Epithelial cell of esophagus (primary cell): ENCODE data around the gene ALLC.

ENCODE experiments used
- DNase-seq: peaks from one replicate; pipeline ENCODE4 v3.0.0; 2010; ENCODE audit warnings: low read depth
- H3K4me3 ChIP-seq: 2 replicates; pipeline ENCODE4 v1.5.1; 2011; ENCODE audit warnings: mild to moderate bottlenecking, low read length, control low read depth
- CTCF ChIP-seq: IDR thresholded peaks from 2 replicates; pipeline ENCODE4 v1.5.1; 2011; ENCODE audit warnings: low read depth, mild to moderate bottlenecking, low read length, control low read depth, inconsistent platforms; ENCODE audit not compliant: insufficient read depth; ENCODE audit errors: missing control alignments

ALLC gene

DNA sequence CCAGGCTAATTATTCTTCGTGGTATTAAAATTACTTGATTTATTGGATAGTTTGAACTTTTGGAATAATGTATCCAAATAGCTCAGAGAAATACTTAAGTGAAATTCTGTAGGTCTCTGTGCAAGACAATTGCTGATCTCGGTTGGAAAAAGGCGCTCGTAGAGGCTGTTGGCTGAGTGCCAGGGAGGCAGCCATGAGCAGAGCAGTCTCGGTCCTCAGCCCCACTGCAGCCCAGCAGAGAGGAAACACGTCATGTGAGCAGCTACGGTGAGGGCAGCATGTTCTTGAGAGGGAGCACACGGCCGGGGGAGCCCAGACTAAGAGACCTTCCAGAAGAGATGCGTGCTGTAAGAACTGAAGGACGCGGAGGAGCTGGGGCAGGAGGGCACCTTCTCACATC lies 87.9 kb downstream of the ALLC start:
- no peak for DNase-seq
- TF ChIP-seq CTCF, result no peak
- H3K4me3 ChIP-seq, result no peak overlapping the region

DNA sequence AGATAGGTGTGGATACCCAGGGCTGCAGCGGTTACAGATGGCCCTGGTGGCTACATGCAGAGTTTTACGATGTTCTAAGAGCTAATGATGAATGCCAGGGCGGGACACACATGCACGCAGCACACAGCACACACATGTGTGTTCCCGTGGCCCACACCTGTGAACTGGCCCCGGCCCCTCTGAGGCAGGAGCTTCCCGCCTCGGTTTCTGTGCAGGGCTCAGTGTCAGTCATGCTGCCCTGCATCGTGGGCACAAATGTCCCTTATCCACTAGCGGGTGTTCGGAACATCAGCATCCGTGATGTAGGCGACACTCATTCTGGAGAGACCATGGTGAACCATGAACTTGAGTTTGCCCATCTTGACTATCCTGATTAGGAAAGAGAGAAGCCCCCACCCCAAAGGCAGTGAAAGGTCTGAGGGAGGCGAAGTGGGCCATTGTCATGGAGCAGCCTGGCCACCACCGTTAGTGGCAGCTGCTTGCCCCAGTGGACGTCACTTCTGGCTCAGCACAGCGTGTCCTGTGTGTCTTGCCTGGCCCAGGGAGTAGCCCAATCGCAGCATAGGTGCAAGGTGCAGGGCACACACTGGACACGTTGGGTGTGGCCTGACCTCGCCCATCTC lies 89.1 kb downstream of the ALLC start:
- no peak overlapping the region for H3K4me3 ChIP-seq
- no peak for DNase-seq
- no peak for TF ChIP-seq CTCF

GRCh38 chr2:3747826-3748225 lies 89.8 kb downstream of the ALLC start:
- no peak for DNase-seq
- no peak for TF ChIP-seq CTCF
- H3K4me3 ChIP-seq, result no peak overlapping the region

DNA sequence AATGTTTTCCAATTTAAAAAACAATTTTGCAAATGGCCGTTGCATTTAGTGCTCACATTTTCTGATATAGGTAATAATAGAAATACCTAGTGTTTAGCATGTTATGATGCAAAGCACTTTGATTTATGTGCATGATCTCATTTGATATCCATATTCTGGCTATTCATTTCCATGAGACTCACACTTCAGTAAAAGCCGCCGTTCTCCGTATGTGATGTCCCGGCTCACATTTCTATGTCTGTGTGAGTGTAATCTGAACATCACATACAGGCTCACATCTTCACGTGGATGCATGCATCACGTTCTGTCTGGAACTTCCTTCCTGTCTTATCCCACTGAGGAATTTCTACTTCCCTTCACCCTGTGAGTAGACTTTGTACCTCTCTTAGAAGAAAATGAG lies 91.2 kb downstream of the ALLC start:
- H3K4me3 ChIP-seq, result no peak overlapping the region
- TF ChIP-seq CTCF, result no peak
- no peak for DNase-seq

DNA sequence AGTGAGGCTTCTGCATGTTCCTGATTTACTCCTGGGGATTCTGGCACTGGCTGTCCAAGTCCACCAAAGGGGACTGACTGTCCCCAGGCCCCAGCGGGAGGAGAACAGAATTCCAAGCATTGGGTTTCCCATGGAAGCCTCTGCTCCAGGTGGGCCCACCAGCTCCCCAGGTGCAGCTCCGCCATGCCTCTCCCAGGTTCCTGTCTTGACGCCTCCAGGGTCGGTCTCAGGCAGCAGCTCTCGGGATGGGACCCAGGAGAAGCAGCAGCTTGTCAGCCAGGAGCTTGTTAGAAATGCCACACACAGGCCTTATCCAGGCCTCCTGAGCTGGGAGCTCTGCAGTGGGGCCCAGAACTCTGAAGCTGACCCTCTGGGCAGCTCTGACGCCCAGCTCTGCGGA lies 93.3 kb downstream of the ALLC start:
- H3K4me3 ChIP-seq, result no peak overlapping the region
- no peak for TF ChIP-seq CTCF
- DNase-seq, result no peak

DNA sequence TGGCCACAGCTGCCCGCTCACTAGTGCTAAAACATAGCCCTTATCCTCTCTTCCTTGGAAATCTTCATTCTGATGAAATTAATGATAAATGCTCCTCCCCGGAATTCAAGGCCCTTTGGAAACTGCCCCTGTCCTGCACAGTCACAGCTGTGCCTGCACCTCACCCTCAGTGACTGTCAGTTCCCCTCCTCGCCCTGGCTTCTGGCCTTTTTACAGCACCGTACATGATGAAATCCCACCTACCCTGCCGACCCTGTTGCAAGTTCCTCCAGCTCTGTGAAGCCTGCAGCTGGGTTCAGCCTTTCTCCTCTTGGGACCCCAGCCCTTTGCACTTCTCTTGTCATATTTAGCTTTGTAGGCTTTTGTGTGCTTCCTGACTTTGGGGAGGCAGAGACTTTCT lies 93.8 kb downstream of the ALLC start:
- DNase-seq, result no peak
- H3K4me3 ChIP-seq, result no peak overlapping the region
- TF ChIP-seq CTCF, result no peak
